Progenitor cell of endocrine pancreas (in vitro differentiated cells): ENCODE data around the gene ILDR1. TPM values are rescaled to one million over a fixed set of nuclear protein-coding genes. Genes with fewer than 3 reads are reported as not detected.

Experiments
- DNase-seq: peaks from one replicate; pipeline ENCODE4 v3.0.0; 2021; ENCODE audit warnings: low spot score; ENCODE audit not compliant: unreplicated experiment
- H3K27ac Mint-ChIP-seq: 2 replicates; pipeline ENCODE4 v1.8.0; 2021; ENCODE audit warnings: mild to moderate bottlenecking, moderate library complexity, mixed read lengths
- H3K27me3 Mint-ChIP-seq: 2 replicates; pipeline ENCODE4 v1.8.0; 2021; ENCODE audit warnings: mixed read lengths
- H3K36me3 Mint-ChIP-seq: 2 replicates; pipeline ENCODE4 v1.8.0; 2022; ENCODE audit warnings: mixed read lengths; ENCODE audit not compliant: insufficient read depth
- H3K4me1 Mint-ChIP-seq: 2 replicates; pipeline ENCODE4 v1.8.0; 2021; ENCODE audit warnings: low read depth, mixed read lengths
- H3K4me3 Mint-ChIP-seq: 2 replicates; pipeline ENCODE4 v1.8.0; 2021; ENCODE audit warnings: low read depth, mild to moderate bottlenecking, moderate library complexity, mixed read lengths
- H3K9me3 Mint-ChIP-seq: 2 replicates; pipeline ENCODE4 v1.8.0; 2021; ENCODE audit warnings: low read depth, mixed read lengths
- total RNA-seq: library from RNA; stranded (reverse); gene quantifications from 2 replicates; pipeline ENCODE4 v1.2.1, GENCODE V29; 2021
- TF ChIP-seq, protein P1 (sequence below): fragments of 200-600 bp; sonication (generic); IDR thresholded peaks from one replicate; pipeline ENCODE4 v1.5.0; 2021; ENCODE audit warnings: antibody characterized with exemption, mild to moderate bottlenecking; ENCODE audit not compliant: unreplicated experiment

The ILDR1 gene
- total RNA-seq, 1 donor from 2014 or later, result 5.0 TPM

- DNase-seq, result no peak
- Mint-ChIP-seq H3K4me3 (no peak overlapping the region), H3K4me1 (peaks cover 6% of the 10 kb centered on the region), H3K36me3 (peaks cover 16% of the 10 kb centered on the region), H3K27me3 (peaks cover 47% of the 10 kb centered on the region), H3K9me3 (no peaks in the 10 kb centered on the region), H3K27ac (no peak overlapping the region)
- TF ChIP-seq, protein P1, sequence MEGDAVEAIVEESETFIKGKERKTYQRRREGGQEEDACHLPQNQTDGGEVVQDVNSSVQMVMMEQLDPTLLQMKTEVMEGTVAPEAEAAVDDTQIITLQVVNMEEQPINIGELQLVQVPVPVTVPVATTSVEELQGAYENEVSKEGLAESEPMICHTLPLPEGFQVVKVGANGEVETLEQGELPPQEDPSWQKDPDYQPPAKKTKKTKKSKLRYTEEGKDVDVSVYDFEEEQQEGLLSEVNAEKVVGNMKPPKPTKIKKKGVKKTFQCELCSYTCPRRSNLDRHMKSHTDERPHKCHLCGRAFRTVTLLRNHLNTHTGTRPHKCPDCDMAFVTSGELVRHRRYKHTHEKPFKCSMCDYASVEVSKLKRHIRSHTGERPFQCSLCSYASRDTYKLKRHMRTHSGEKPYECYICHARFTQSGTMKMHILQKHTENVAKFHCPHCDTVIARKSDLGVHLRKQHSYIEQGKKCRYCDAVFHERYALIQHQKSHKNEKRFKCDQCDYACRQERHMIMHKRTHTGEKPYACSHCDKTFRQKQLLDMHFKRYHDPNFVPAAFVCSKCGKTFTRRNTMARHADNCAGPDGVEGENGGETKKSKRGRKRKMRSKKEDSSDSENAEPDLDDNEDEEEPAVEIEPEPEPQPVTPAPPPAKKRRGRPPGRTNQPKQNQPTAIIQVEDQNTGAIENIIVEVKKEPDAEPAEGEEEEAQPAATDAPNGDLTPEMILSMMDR, result no peak
These were observed 22.1 kb downstream of the ILDR1 start for GRCh38 chr3:121999931-122000330.

DNA sequence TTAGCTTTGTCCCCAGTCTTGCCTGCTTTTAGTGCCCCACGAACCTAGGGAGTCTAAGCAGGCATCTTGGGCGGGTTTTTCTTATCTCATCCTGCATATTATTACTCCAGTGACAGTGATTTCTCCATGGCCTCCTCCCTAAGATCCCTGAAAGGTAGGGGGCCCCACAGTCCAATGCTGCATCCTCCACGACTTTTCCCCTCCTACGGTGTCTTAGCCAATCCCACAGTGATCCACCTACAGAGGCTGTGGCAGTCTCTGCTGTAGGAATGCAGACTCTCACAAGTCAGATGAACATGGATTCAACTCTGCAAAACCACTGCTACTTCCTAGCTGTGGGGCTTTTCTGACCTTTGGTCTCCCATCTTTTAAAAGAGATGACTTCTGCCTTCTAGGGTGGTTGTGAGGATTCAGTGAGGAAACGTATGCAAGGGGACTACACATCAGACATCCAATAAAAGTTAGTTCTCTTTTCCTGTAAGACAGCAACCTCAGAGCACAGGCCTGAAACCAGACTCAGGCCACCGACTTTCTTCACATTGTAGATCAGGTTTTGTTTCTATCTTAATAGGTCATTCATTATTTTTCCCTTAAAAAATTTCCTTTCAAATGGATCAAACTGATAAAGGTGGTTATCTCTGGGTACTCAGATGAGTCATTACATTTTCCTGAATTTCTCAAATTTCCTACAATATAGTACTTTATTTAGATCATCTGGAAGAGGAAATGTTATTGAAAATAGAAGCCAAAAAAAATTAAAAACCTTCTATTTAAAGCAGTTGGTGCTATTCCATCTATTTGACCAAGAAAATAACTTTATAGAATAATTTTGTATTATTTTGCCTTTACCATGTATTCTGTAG, 23.2 kb downstream of the ILDR1 start:
- TF ChIP-seq, protein P1, result no peak
- H3K4me1 Mint-ChIP-seq, result peaks cover 4% of the 10 kb centered on the region

GRCh38 chr3:121998030-121998580, 23.9 kb downstream of the ILDR1 start:
- H3K27ac Mint-ChIP-seq, result no peak overlapping the region

More for the DNA sequence above, 23.2 kb downstream of the ILDR1 start:
- H3K27me3 Mint-ChIP-seq, result peaks cover 39% of the 10 kb centered on the region
- peaks cover 19% of the 10 kb centered on the region for H3K36me3 Mint-ChIP-seq
- no peaks in the 10 kb centered on the region for H3K9me3 Mint-ChIP-seq
- no peak overlapping the region for H3K27ac Mint-ChIP-seq
- no peak for DNase-seq
- no peak overlapping the region for H3K4me3 Mint-ChIP-seq

GRCh38 chr3:121997372-121997771, 24.7 kb downstream of the ILDR1 start:
- DNase-seq, result no peak
- TF ChIP-seq, protein P1, result no peak
- Mint-ChIP-seq H3K4me1 (peaks cover 4% of the 10 kb centered on the region), H3K4me3 (no peak overlapping the region), H3K27ac (no peak overlapping the region), H3K36me3 (peaks cover 17% of the 10 kb centered on the region), H3K27me3 (peaks cover 29% of the 10 kb centered on the region), H3K9me3 (no peaks in the 10 kb centered on the region)

More at GRCh38 chr3:121998030-121998580, 23.9 kb downstream of the ILDR1 start:
- Mint-ChIP-seq H3K27me3 (peaks cover 32% of the 10 kb centered on the region), H3K4me1 (peaks cover 4% of the 10 kb centered on the region), H3K4me3 (no peak overlapping the region), H3K9me3 (no peaks in the 10 kb centered on the region), H3K36me3 (peaks cover 17% of the 10 kb centered on the region)
- TF ChIP-seq, protein P1, result no peak
- DNase-seq, result no peak

- H3K9me3 Mint-ChIP-seq, result no peaks in the 10 kb centered on the region
- H3K36me3 Mint-ChIP-seq, result peaks cover 17% of the 10 kb centered on the region
These were observed 25.6 kb downstream of the ILDR1 start for GRCh38 chr3:121996441-121996840.

More at GRCh38 chr3:121996441-121996840, 25.6 kb downstream of the ILDR1 start:
- H3K27me3 Mint-ChIP-seq, result peaks cover 29% of the 10 kb centered on the region
- H3K27ac Mint-ChIP-seq, result no peak overlapping the region
- peaks cover 4% of the 10 kb centered on the region for H3K4me1 Mint-ChIP-seq
- no peak overlapping the region for H3K4me3 Mint-ChIP-seq
- TF ChIP-seq, protein P1, result no peak
- no peak for DNase-seq
